Daoy (cell line): ENCODE measurements around the gene ASCC2. TPM values are rescaled to one million over a fixed set of nuclear protein-coding genes. Genes with fewer than 3 reads are reported as not detected.

Experiments
- DNase-seq: peaks from one replicate; pipeline ENCODE4 v3.0.0-alpha.2; 2015; ENCODE audit warnings: low read depth
- total RNA-seq: library from RNA; depleted of rRNA; stranded (reverse); fragments of >200 nt; shearing (Covaris generic); gene quantifications from 2 replicates; pipeline ENCODE4 v1.2.3, GENCODE V29; 2014

ASCC2 gene
- total RNA-seq, 1 experiment from 2014 or later = 35.2 TPM

DNA sequence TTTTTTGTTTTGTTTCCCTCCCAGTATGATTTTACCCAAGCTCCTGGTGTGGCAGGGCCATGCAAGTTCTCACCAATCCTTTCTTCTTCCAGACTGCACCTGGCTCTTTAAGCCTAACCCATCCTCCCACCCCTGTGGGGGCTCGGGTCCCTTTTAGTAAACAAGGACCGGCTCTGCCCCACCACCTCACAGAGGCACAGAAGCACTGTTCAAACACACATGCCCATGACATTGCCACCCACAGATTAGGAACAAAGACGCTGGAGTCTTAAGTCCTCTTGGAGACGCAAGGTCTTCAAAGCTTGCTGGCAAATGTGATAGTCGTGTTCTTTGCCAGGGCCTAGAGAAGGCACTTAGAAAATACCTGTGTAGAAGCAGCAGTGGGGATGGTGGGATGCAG, 52.0 kb downstream of the ASCC2 start:
- no peak for DNase-seq

- DNase-seq = no peak
These were observed 53.4 kb downstream of the ASCC2 start for GRCh38 chr22:29784451-29785361.

- peak; percentile 48 for DNase-seq
These were observed 55.8 kb downstream of the ASCC2 start for GRCh38 chr22:29782061-29782845.

DNA sequence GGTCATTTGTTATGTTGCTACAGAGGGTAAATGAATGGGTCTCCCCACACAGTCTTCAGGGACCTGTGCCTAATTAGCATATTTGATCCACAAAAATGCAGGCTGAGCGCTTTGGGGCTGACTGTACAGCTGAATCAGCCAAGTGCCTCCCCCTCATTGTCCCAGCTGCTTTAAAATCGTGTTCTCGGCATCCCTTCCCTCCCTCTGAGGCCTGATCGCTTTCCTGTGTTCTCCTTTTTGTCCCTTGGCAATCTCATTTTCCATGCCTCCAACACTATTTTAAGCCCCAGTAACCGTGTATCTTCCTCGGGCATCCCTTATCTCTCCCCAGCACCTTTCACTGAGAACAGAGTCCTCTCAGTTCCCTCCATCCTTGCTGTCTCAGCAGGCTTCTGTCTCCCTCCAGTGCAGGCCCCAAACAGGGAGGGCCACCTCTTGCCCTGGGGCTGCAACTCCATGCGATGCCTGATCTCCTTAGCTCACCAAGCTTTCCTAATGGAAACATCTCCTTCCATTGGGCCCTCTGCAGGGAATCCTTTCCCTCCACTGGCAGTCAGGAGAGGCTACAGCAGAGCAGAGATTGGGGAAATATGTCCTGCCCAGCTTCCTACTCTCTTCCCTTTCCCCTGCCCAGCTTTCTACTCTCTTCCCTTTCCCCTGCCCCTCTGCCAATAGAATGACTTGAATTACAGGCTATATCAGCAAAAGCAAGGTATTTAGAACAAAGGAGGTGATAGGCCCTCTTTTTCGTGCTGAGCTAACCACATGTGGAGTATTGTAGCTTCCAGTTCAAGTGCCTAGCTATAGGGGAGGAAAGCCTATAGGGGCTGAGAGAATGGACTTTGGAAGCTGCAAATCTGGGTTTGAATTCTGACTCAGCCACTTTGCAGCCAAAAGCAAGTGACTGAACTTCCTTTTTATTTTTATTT, 57.1 kb downstream of the ASCC2 start:
- DNase-seq = peak; percentile 90

GRCh38 chr22:29780220-29780619, 57.9 kb downstream of the ASCC2 start:
- no peak for DNase-seq

GRCh38 chr22:29773233-29773632, 64.8 kb downstream of the ASCC2 start:
- peak; percentile 81 for DNase-seq

GRCh38 chr22:29772170-29772641, 65.9 kb downstream of the ASCC2 start:
- peak; percentile 40 for DNase-seq

GRCh38 chr22:29769723-29770321, 68.3 kb downstream of the ASCC2 start:
- DNase-seq = no peak

DNA sequence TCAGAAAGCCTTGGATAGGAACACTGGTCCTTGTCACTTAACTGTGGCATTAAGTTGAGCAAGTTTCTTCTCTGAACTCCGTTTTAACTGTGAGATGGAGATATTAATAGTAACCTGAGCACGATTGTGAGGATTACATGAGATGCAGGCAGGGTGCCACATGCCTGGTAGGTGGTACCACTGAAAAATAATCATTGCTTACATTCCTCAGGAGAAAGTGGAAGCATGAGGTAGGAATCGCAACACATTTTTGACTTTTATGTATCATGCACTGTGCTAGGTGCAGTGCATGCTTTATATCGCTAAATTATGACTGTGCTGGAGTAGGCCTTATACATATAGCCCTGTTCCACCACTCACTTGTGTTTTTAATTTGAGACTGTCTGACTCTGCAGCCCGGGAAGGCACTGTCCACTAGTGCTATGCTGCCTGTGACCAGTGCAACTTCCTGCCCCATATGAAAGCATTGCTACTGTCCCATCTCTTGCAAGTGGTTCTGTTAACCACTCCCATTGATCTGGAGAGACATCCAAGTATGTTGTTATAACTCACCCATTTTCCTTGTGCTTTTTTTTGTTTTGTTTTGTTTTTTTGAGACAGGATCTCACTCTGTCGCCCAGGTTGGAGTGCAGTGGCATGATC, 69.9 kb downstream of the ASCC2 start:
- DNase-seq = no peak

- peak; percentile 94 for DNase-seq
These were observed 70.7 kb downstream of the ASCC2 start, which contains the start of gene UQCR10 for GRCh38 chr22:29767171-29768051. Gene UQCR10, plus strand, starts transcription at chr22:29767369. Its CDS starts 30 bp downstream, at chr22:29767399.

DNA sequence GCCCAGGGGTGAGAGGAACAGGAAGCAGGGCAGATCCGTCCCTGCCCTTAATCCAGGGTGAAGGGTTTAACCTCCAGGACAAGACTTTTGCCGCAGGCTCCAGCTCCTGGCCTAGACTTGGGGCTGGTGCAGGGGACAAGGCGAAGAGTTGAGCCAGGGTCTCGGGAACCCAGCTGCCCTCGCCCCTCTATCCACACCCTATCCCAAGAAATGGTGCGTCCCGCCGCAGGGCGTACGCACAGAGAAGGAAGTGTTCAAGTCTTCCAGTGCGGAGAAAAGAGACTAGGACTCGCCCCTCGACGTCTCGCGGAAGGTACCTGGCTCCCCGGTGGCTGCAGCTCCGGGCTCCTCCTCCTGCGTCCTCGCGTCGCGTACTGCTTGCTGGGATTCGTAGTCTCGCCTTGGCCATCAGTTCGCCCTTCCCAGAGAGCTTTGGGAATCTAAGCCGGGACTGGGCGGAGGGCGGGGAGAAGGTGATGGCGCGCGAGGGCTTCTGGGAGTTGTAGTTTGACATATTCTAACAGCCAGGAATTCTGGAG, 71.4 kb downstream of the ASCC2 start, which contains the start of gene ZMAT5:
Gene ZMAT5 (minus strand): TSS at position 376 of the 539 bp plus-strand sequence. CDS start 18,463 bp downstream, outside the sequence.
- peak; percentile 98 for DNase-seq

DNA sequence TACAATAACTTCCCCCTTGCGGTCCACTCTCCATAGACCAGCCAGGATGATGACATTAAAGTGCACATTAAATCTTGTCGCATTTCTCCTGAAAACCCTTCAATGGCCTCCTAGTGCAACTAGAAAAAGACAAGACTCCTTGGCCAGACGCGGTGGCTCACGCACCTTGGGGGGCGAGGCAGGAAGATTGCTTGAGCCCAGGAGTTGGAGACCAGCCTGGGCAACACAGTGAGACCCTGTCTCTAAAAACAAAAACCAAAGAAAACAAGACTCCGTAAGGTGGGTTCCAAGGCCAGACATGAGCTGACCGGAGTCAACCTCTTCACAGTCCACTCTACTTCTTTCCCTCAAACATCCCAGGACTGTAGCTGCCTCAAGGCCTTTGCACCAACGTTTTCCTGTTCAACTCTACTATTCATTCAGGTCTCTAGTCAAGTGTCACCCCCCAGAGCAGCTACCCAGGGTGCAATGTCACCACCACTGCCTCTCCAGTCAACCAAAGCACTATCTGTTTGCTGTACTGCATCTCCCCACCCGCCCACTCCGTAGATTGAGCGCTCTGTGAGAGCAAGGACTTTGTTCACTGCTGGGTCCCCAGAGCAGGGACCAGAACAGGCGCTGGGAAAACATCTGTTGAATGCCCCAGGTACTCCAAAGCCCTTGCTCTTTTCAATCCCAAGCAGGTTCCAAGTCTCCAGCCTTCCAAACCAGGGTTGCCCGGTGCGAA, 72.0 kb downstream of the ASCC2 start:
- no peak for DNase-seq

DNA sequence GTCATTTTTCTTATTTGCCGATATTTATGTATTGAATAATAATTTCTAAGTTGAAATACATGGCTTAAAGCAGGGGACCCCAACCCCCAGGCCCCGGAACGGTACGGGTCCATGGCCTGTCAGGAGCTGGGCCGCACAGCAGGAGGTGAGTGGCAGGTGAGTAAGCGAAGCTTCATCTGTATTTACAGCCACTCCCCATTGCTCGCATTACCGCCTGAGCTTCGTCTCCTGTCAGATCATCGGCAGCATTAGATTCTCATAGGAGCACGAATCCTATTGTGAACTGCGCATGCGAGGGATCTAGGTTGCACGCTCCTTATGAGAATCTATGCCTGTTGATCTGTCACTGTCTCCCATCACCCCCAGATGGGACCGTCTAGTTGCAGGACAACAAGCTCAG, 75.8 kb downstream of the ASCC2 start:
- no peak for DNase-seq

- DNase-seq = no peak
These were observed 79.1 kb downstream of the ASCC2 start for GRCh38 chr22:29758959-29759358.

DNA sequence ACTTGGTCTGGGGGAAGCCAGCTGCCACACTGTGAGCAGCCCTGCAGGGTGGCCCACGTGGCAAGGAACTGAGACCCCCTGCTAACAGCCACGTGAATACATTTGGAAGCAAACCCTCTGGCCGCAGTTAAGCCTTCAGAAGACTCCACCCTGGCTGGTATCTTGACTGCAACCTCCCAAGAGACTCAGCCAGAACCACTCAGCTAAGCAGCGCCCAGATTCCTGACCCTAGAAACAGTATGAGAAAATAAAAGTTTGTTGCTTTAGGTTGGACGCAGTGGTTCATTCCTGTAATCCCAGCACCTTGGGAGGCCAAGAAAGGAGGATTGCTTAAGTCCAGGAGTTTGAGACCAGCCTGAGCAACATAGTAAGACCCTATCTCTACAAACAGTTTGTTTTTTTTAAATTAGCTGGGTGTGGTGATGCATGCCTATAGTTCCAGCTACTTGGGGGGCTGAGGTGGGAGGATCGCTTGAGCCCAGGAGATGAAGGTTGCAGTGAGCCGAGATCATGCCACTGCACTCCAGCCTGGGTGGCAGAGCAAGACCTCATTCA, 79.9 kb downstream of the ASCC2 start:
- no peak for DNase-seq

DNA sequence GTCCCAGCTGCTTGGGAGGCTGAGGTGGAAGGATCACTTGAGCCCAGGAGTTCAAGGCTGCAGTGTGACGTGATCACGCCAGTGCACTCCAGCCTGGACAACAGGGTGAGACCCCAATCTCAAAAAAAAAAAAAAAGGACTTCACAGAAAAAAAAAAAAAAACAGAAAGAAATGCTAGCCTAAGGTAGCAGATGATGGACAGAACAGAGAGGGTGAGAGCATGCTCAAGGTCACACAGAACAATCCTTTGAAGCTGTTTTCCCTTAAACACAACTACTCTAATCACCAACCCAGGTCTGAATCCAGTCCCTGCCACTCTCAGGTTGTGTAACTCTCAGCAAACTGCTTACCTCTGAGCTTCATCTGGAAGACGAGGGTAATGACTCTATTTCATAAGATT, 81.0 kb downstream of the ASCC2 start:
- DNase-seq = no peak

DNA sequence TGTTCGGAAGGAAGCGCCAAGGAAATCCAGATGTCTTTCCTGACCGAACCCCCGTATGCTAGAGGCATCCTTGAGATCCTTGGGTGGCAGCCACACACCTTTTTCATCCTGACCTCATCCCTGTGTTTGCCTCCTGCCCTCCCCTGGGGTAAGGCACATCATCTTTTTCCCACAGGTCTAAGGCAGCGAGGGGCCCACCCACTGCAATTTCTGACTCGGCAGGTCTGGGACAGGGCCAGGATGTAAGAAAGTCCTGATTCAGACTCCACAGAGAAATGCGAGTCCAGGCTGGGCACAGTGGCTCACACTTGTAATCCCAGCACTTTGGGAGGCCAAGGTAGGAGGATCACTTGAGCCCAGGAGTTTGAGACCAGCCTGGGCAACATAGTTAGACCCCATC, 81.7 kb downstream of the ASCC2 start:
- no peak for DNase-seq

DNA sequence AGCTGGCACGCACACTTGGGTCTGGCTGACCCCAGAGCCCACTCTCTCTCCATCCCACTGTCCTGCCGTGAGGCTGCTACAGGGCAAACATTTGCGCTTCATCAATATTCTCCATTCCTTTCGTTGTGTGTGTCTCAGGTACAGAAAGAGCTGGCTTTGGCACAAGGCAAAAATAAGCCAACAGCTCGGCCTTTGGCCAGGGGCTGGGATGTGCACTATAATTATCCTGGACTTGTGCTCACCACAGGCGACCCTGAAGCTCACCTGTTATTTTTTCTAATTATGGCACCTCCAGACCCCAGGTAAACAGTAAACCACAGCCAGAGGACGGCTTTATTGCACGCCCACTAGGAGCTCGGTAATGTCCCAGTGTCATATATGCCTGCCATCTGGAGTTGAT, 82.2 kb downstream of the ASCC2 start:
- no peak for DNase-seq
